ENCODE results near the gene E2F3. TPM values are rescaled to one million over a fixed set of nuclear protein-coding genes. Genes with fewer than 3 reads are reported as not detected.
A peak's percentile ranks its signal among the peaks of the same experiment; 100 is the strongest.

The E2F3 gene
- total RNA-seq, 1 experiment from 2014 or later, result 35.7 TPM

GRCh38 chr6:20402092-20402341 is 338 bp downstream of the E2F3 start:
- no peak overlapping the region for H2AFZ ChIP-seq (ENCODE audit: low read length)
- H3K56ac ChIP-seq (ENCODE audit: insufficient read length, low read depth, low read length), result no peak overlapping the region
- H3K4ac ChIP-seq (ENCODE audit: low read depth, low read length), result peak overlapping the region; percentile 60; the same call in 1 of the 2 replicates
- no peaks in the 10 kb centered on the region for H4K20me1 ChIP-seq (ENCODE audit: control insufficient read depth, insufficient read depth, insufficient read length)
- H3K4me2 ChIP-seq (ENCODE audit: insufficient read depth, insufficient read length, low read length), result peak overlapping the region; percentile 9
- peak overlapping the region; percentile 98 for H3K14ac ChIP-seq (ENCODE audit: insufficient read depth, low read length)
- no peak overlapping the region for H2BK12ac ChIP-seq (ENCODE audit: insufficient read length, low read depth, low read length)
- no peaks in the 10 kb centered on the region for H3K9me3 ChIP-seq (ENCODE audit: control insufficient read depth, low read depth, low read length)
- H2BK120ac ChIP-seq (ENCODE audit: low read depth, low read length, poor library complexity, severe bottlenecking), result no peak overlapping the region
- H3K23me2 ChIP-seq (ENCODE audit: insufficient read length, low read depth, low read length, poor library complexity, severe bottlenecking), result peaks cover 12% of the 10 kb centered on the region
- no peak overlapping the region for H3K23ac ChIP-seq (ENCODE audit: insufficient read length, low read depth, low read length)
- Mint-ChIP-seq H3K27ac (peak overlapping the region; percentile 98 to 99 (median 98)), H3K4me1 (peaks cover 16 to 20% of the 10 kb centered on the region in 2 experiments), H3K9me3 (no peaks in the 10 kb centered on the region), H3K4me3 (peak overlapping the region; percentile 92 to 100), H3K27me3 (ENCODE audit: low read depth) (peaks cover 9% of the 10 kb centered on the region), H3K36me3 (ENCODE audit: insufficient read depth in 1 of 3, low read depth in 3 of 3) (peaks cover 14 to 15% (median 15%) of the 10 kb centered on the region in 3 experiments)
- no peak for DNase-seq
- no peak; the same call in 2 of the 3 replicates for TF ChIP-seq CTCF (conservative IDR thresholded peaks at IDR 0.05)
- H2BK5ac ChIP-seq (ENCODE audit: insufficient read length, low read length), result no peak overlapping the region
- no peak overlapping the region; the same call in 1 of the 2 replicates for H2BK15ac ChIP-seq (ENCODE audit: low read depth, low read length)
- no peak overlapping the region for H2AK5ac ChIP-seq (ENCODE audit: insufficient read length, low read length)
- no peaks in the 10 kb centered on the region for H3K4me1 ChIP-seq (ENCODE audit: insufficient read depth, low read length)
- no peak overlapping the region for H3T11ph ChIP-seq (ENCODE audit: low read length)
- peak overlapping the region; percentile 94 for H3K18ac ChIP-seq (ENCODE audit: insufficient read length, low read depth, low read length)
- H4K8ac ChIP-seq (replicated peaks; ENCODE audit: insufficient read length, low read depth, low read length), result no peak overlapping the region
- no peak overlapping the region for H4K91ac ChIP-seq (ENCODE audit: insufficient read length, low read depth, low read length)
- H4K5ac ChIP-seq (ENCODE audit: insufficient read length, low read depth, low read length), result no peak overlapping the region
- peaks cover 22% of the 10 kb centered on the region; the same call in 1 of the 2 replicates for H3K79me2 ChIP-seq (ENCODE audit: insufficient read depth, low read length)
- H2BK20ac ChIP-seq (ENCODE audit: low read depth, low read length, poor library complexity, severe bottlenecking), result no peak overlapping the region
- H3K27ac ChIP-seq (ENCODE audit: insufficient read length, low read depth, low read length), result no peak overlapping the region
- H3K27me3 ChIP-seq (ENCODE audit: insufficient read depth, low read length), result no peaks in the 10 kb centered on the region
- H3K9ac ChIP-seq (ENCODE audit: extremely low read depth, insufficient read length, low read length), result peak overlapping the region; percentile 96
- WGBS (ENCODE audit: extremely low coverage, insufficient read length, low lambda C conversion rate), result no CpG with 5 or more reads among the region's 15 CpGs
- H3K79me1 ChIP-seq (ENCODE audit: insufficient read depth, low read depth, low read length, poor library complexity, severe bottlenecking), result peaks cover 2% of the 10 kb centered on the region

Measured in H9 (cell line).